ENCODE results near the gene PRMT1. TPM values are rescaled to one million over a fixed set of nuclear protein-coding genes. Genes with fewer than 3 reads are reported as not detected.
A peak's percentile ranks its signal among the peaks of the same experiment; 100 is the strongest.

The PRMT1 gene
- total RNA-seq, 1 donor from 2014 or later: 462 TPM

DNA sequence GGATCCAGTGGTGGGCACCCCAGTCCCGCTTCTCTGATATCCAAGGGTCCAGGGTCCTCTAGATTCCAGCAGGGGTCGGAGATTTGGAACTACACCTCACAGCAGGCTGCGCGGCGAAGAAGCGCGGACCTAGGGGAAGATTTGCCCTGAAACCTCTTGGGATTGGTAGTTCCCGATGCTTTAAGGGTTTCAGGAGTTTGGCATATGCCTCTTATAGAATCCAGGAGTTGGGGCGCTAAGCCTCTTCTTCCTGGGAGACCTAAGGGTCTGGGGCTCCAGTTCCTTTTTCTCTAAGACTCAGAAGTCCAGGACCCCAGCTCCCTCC lies 11.0 kb upstream of the PRMT1 start:
- peaks cover 32% of the 10 kb centered on the region for H3K4me1 Mint-ChIP-seq (ENCODE audit: low read depth)
- intact Hi-C loops (cut with micrococcal nuclease): no loop called here
- H3K9me3 Mint-ChIP-seq: no peaks in the 10 kb centered on the region
- H3K4me3 Mint-ChIP-seq: peak overlapping the region; percentile 98
- H3K27me3 Mint-ChIP-seq (ENCODE audit: insufficient read depth): no peaks in the 10 kb centered on the region
- H3K27ac Mint-ChIP-seq: no peak overlapping the region
- H3K36me3 Mint-ChIP-seq (ENCODE audit: low read depth): peaks cover 22% of the 10 kb centered on the region
- no peak for DNase-seq (ENCODE audit: low spot score)

DNA sequence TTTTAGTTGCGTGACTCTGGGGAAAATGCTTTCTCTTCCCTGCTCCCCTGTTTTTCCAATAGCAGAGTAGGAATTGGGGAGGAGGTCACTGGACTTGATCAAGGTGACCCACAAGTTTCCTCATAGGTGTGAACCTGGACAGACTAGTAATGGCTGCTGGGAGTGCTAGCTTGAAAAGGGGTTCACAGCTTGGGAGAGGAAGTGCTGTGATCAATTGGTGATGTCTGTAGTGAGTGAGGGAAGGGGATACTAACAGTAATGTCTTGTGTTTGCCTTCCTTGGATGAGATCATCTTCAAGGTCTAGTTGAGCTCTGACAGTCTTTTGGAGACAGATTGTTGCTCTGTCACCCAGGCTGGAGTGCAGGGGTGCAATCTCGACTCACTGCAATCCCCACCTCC lies 9.6 kb upstream of the PRMT1 start:
- Mint-ChIP-seq H3K4me1 (ENCODE audit: low read depth) (peaks cover 39% of the 10 kb centered on the region), H3K27me3 (ENCODE audit: insufficient read depth) (no peaks in the 10 kb centered on the region), H3K9me3 (no peaks in the 10 kb centered on the region), H3K36me3 (ENCODE audit: low read depth) (peaks cover 25% of the 10 kb centered on the region), H3K4me3 (peak overlapping the region; percentile 98), H3K27ac (no peak overlapping the region)
- DNase-seq (ENCODE audit: low spot score): no peak
- intact Hi-C loops (cut with micrococcal nuclease): no loop called here

DNA sequence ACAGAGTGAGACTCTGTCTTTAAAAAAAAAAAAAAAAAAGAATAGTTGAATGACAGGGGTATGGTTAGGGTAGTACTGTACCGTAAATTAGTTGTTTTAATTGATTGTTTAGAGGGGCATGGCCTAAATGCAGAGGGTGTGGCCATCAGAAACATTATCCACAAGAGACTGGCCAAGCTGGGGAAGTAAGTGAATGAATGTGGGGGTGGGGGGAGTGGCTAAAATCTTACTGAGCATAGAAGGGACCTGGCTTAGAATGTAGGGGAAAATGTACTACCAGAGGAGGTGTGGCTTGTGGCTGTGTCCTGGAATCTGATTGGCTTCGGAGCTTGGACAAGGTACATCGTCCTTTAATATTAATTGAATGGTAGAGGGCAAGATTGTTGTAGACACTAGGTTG lies 7.6 kb upstream of the PRMT1 start:
- intact Hi-C loops (cut with micrococcal nuclease): no loop called here
- H3K36me3 Mint-ChIP-seq (ENCODE audit: low read depth): peaks cover 21% of the 10 kb centered on the region
- H3K27me3 Mint-ChIP-seq (ENCODE audit: insufficient read depth): no peaks in the 10 kb centered on the region
- no peak for DNase-seq (ENCODE audit: low spot score)
- peaks cover 35% of the 10 kb centered on the region for H3K4me1 Mint-ChIP-seq (ENCODE audit: low read depth)
- H3K9me3 Mint-ChIP-seq: no peaks in the 10 kb centered on the region
- H3K4me3 Mint-ChIP-seq: no peak overlapping the region
- no peak overlapping the region for H3K27ac Mint-ChIP-seq

DNA sequence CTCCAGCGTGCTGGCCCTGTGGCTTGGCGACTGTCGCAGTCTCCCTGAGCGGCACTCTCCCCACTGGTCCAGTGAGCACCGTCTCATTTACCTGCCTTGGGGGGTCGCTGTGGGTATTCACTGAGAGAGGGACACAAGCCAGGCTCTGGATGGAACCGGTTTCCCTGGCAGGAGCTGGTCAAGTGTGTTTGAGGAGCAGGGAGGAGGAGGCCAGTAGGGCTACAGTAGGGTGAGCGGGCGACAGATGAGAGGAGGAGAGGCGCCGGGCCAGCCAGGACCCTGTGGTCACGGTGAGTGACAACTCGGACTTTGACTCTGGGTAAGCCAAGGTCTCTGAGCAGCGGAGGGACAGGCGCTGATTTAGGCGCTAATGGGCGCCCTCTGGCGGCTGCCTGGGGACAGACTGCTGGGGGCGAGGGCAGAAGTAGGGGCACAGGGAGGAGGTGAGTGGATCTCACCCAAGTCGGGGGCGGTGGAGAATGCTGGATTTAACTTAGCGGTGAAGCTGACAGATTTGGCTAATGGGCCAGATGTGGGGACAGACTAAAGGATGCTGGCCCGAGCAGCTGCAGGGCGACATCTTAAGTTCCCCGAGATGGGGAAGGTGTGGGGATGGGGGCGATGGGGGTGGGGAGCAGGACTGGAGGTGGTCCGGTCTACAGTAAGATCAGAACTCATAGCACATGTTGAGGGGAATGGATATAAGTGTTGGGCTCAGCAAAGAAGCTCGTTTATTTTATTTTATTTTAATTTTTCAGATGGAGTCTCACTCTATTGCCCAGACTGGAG lies 4.7 kb upstream of the PRMT1 start:
- intact Hi-C loops (cut with micrococcal nuclease): loop anchor here (1.0 kb wide), 1 partner anchor 169 kb away; no protein-coding TSS in a partner anchor
- peaks cover 16% of the 10 kb centered on the region for H3K36me3 Mint-ChIP-seq (ENCODE audit: low read depth)
- peak; percentile 69 for DNase-seq (ENCODE audit: low spot score)
- H3K27me3 Mint-ChIP-seq (ENCODE audit: insufficient read depth): no peaks in the 10 kb centered on the region
- H3K9me3 Mint-ChIP-seq: no peaks in the 10 kb centered on the region
- peaks cover 21% of the 10 kb centered on the region for H3K4me1 Mint-ChIP-seq (ENCODE audit: low read depth)
- H3K27ac Mint-ChIP-seq: peak overlapping the region; percentile 15
- no peak overlapping the region for H3K4me3 Mint-ChIP-seq

DNA sequence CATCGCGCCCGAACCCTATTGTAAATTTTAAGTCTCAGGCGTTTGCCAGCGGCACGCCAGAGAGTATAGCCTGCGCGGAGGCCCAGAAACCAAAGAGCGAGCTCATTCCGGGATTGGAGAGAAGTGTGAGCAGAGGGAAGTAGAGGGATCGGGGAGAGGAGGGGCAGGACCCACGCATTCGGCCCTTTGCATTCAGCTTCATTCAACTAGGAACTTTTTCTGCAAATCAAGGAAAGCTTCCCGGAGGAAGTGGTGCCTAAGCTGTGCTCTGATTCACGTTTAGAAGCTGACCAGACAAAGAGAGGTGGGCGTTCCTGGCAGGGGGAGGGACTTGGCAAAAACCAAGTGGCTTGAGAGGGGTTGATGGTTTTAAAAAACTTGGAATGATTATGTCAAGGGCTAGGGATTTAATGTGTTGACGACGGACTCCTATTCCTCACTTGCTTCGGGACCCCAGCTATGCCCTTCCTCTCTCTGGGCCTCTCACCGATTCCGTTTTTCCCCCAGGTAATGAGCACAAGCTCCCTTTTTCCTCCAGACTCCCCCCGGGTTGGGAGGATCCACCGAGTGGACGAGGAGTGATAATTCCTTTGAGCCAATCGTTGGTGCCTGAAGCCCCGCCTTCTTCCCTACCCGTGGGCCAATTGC lies 811 bp upstream of the PRMT1 start:
- H3K36me3 Mint-ChIP-seq (ENCODE audit: low read depth): peaks cover 21% of the 10 kb centered on the region
- peak overlapping the region; percentile 95 for H3K4me3 Mint-ChIP-seq
- no peaks in the 10 kb centered on the region for H3K9me3 Mint-ChIP-seq
- DNase-seq (ENCODE audit: low spot score): no peak
- H3K4me1 Mint-ChIP-seq (ENCODE audit: low read depth): peaks cover 40% of the 10 kb centered on the region
- peak overlapping the region; percentile 99 for H3K27ac Mint-ChIP-seq
- H3K27me3 Mint-ChIP-seq (ENCODE audit: insufficient read depth): no peaks in the 10 kb centered on the region
- intact Hi-C loops (cut with micrococcal nuclease): loop anchor here (1.0 to 5.0 kb wide), 9 partner anchors 11 to 651 kb away; partner anchors contain the start of genes BCL2L12, FUZ, IRF3 and KCNC3

DNA sequence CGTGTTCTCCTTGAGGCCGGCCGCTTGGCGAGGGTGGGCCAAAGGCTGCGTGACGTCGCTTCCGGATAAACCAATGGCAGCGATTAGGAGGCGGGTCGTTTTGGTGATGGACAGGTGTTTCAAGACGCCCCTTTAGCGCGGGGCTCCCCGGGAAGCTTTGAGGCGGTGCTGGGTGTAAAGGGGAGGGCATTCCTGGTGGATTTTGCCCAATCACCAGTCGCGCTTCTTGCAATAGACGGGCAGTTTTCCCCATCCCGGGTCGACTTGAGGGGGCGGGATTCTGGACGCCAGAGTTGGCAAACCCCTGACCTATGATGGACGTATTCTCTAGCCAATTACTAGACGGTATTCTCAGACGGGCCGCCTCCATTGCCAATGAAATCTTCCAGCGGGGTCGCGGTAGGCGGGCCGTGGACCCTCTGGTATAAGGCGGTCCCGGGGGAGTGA lies 264 bp upstream of the PRMT1 start:
- Mint-ChIP-seq H3K9me3 (no peaks in the 10 kb centered on the region), H3K4me1 (ENCODE audit: low read depth) (peaks cover 41% of the 10 kb centered on the region), H3K27ac (peak overlapping the region; percentile 99), H3K27me3 (ENCODE audit: insufficient read depth) (no peaks in the 10 kb centered on the region), H3K4me3 (peak overlapping the region; percentile 95), H3K36me3 (ENCODE audit: low read depth) (peaks cover 21% of the 10 kb centered on the region)
- intact Hi-C loops (cut with micrococcal nuclease): loop anchor here (1.0 to 5.0 kb wide), 13 partner anchors 12 to 650 kb away; partner anchors contain the start of genes AKT1S1, BCL2L12, FUZ and IRF3
- DNase-seq (ENCODE audit: low spot score): peak; percentile 98

DNA sequence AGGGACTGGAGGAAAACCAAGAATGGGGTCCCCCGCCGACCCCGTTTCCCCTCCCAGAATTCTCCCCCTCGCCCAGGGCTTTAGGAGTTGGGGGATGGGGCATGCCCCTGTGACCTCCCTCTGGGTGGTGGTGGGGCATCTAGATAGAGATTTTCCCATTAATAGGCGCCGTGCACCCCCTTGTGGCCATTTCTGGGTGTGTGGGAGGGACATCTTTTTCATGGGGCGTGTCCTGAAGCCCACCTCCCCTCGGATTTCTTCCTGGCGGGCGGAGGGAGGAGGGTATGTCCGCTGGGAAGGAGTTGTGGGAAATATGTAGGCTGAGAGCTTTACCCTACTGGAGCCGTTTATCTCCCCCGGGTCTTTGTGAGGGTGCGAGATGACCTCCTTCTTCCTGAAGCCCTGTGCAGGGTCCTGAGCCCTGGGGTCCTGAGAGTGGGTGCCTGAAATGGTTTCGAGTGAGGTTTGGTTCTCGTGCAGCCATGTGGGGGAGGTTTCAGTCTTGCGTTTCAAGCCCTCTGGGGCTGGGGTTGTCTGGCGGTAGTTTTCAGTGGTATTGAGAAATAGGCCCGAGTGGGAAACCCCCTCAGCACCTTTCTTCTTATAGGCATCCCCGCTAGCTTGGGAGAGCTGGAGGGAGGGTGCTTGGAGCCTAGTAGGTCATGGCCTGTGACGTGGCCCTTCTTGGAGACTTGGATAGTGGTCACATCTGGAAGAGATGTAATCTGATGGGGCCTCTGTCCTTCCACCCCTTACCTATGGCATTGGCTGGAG lies 1.0 kb downstream of the PRMT1 start:
- H3K27ac Mint-ChIP-seq: peak overlapping the region; percentile 95
- H3K36me3 Mint-ChIP-seq (ENCODE audit: low read depth): peaks cover 23% of the 10 kb centered on the region

DNA sequence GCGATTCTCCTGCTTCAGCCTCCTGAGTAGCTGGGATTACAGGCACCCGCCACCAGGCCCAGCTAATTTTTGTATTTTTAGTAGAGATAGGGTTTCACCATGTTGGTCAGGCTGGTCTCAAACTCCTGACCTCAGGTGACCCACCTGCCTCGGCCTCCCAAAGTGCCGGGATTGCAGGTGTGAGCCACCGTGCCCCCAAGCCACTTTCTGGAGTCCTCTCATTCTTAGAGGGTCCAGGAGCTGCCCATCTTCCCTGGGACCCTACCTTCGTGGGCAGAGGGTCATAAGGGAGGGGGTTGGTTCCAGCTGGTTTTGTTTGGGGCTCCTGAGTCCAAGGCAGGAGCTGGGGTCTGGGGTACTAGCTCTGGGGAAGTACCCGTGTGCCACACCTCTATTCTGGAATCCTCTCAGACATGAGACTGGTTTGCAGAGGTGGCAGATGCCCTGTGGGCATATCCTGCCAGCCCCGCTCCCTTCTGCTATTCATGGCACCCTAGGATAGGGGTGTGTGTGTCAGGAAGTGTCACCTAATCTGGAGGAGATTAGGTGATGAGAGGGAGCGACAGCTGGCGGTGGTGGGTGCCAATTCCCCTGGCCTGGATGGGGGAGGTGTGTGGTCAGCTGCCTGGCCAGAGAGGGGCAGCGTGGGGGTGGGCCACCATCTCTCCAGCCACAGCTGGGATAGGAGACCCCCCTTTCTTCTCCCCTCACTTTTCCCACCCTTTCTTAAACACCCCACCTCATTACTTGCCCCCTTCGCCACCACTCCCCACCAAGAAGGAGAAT lies 2.1 kb downstream of the PRMT1 start:
- peaks cover 32% of the 10 kb centered on the region for H3K4me1 Mint-ChIP-seq (ENCODE audit: low read depth)
- no peak overlapping the region for H3K27ac Mint-ChIP-seq
- no peaks in the 10 kb centered on the region for H3K27me3 Mint-ChIP-seq (ENCODE audit: insufficient read depth)
- H3K4me3 Mint-ChIP-seq: peak overlapping the region; percentile 96
- intact Hi-C loops (cut with micrococcal nuclease): loop anchor here (5.0 kb wide), 2 partner anchors 308 to 648 kb away; partner anchors contain the start of gene KCNC3
- H3K9me3 Mint-ChIP-seq: no peaks in the 10 kb centered on the region
- peaks cover 26% of the 10 kb centered on the region for H3K36me3 Mint-ChIP-seq (ENCODE audit: low read depth)
- DNase-seq (ENCODE audit: low spot score): no peak

More for the DNA sequence above, 1.0 kb downstream of the PRMT1 start:
- H3K27me3 Mint-ChIP-seq (ENCODE audit: insufficient read depth): no peaks in the 10 kb centered on the region
- H3K4me3 Mint-ChIP-seq: peak overlapping the region; percentile 96
- no peaks in the 10 kb centered on the region for H3K9me3 Mint-ChIP-seq
- peaks cover 32% of the 10 kb centered on the region for H3K4me1 Mint-ChIP-seq (ENCODE audit: low read depth)
- peak; percentile 66 for DNase-seq (ENCODE audit: low spot score)
- intact Hi-C loops (cut with micrococcal nuclease): loop anchor here (1.0 to 5.0 kb wide), 9 partner anchors 88 to 649 kb away; partner anchors contain the start of genes AKT1S1, FUZ, KCNC3 and PIH1D1

DNA sequence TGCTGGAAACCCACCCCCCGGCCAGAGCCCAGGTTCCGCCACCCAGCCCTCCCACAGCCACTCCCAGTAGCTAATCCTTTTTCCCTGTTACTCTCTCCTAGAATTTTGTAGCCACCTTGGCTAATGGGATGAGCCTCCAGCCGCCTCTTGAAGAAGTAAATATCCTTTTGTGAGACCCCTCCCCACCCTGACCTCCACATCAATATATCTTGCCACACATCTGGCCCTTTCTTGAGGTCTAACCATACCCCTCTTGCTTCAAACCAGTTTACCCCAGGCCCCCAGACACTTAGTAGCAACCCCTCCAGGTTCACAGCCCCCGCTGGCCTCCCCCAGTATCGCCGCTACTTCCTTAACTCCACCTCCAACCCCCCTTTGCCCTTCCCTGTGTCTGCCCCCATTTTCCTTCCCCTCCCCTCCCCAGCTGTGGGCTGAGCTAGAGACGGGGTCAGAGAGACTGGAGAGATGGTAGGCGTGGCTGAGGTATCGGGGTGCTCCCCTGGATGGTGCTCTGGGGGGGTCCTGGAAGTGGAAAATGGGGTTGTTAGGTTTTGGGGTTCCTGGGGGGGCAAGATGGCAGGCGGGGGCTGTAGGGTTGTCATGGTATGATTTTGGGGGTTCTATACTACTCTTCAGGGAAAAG lies 2.8 kb downstream of the PRMT1 start:
- H3K27me3 Mint-ChIP-seq (ENCODE audit: insufficient read depth): no peaks in the 10 kb centered on the region
- H3K4me3 Mint-ChIP-seq: peak overlapping the region; percentile 63

DNA sequence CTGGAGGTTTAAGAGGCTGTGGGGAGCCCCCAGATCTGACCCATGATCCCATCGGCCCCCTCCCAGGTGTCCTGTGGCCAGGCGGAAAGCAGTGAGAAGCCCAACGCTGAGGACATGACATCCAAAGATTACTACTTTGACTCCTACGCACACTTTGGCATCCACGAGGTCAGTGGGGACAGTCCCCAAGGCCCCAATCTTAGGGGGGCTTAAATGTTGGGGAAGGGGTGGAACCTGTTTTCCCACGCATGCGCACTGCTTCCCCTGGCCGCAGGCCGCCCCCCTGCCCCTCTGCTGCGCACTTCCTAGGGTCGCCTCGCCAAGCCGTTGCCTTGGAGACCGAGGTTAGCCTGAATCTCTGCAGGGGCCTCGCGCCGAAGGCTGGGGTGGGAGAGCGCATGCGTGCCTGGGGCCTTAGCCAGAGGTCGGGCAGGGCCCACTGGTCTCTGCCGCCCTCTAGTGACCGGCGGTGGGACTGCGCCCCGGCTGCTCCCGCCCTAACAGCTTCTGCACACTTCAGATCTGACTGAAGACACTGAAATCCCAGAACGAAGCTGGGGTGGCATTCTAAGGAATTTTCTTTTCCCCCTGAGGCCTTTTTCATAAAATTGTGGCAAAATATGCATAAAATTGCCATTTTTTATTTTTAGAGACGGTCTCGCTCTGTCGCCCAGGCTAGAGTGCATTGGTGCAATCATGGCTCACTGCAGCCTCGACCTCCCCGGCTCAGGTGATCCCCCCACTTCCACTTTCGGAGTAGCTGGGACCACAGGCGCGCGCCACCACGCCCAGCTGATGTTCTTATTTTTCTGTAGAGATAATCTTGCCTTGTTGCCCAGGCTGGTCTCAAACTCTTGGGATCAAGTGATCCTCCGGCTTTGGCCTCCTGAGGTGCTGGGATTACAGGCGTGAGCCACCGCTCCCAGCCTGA lies 3.6 kb downstream of the PRMT1 start:
- H3K27me3 Mint-ChIP-seq (ENCODE audit: insufficient read depth): no peaks in the 10 kb centered on the region
- peak overlapping the region; percentile 29 for H3K27ac Mint-ChIP-seq
- intact Hi-C loops (cut with micrococcal nuclease): no loop called here
- H3K36me3 Mint-ChIP-seq (ENCODE audit: low read depth): peaks cover 34% of the 10 kb centered on the region
- H3K4me3 Mint-ChIP-seq: peak overlapping the region; percentile 63
- H3K4me1 Mint-ChIP-seq (ENCODE audit: low read depth): peaks cover 32% of the 10 kb centered on the region
- H3K9me3 Mint-ChIP-seq: no peaks in the 10 kb centered on the region
- DNase-seq (ENCODE audit: low spot score): peak; percentile 87

More for the DNA sequence above, 2.8 kb downstream of the PRMT1 start:
- Mint-ChIP-seq H3K4me1 (ENCODE audit: low read depth) (peaks cover 32% of the 10 kb centered on the region), H3K9me3 (no peaks in the 10 kb centered on the region), H3K36me3 (ENCODE audit: low read depth) (peaks cover 27% of the 10 kb centered on the region), H3K27ac (peak overlapping the region; percentile 29)
- DNase-seq (ENCODE audit: low spot score): no peak
- intact Hi-C loops (cut with micrococcal nuclease): loop anchor here (5.0 kb wide), 2 partner anchors 307 to 647 kb away; partner anchors contain the start of gene KCNC3

DNA sequence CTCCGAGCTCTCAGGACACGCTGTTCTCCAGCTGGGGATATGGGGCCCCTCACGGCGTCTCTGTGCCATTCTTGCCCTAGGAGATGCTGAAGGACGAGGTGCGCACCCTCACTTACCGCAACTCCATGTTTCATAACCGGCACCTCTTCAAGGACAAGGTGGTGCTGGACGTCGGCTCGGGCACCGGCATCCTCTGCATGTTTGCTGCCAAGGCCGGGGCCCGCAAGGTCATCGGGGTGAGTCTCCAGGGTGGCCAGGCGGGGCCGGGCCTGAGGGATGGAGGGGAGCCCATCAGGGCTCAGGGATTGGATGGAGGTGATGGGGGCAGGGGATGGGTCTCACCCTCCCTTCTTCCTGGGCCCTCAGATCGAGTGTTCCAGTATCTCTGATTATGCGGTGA lies 4.8 kb downstream of the PRMT1 start:
- Mint-ChIP-seq H3K4me3 (no peak overlapping the region), H3K27me3 (ENCODE audit: insufficient read depth) (no peaks in the 10 kb centered on the region), H3K4me1 (ENCODE audit: low read depth) (peaks cover 22% of the 10 kb centered on the region), H3K36me3 (ENCODE audit: low read depth) (peaks cover 36% of the 10 kb centered on the region), H3K27ac (no peak overlapping the region), H3K9me3 (no peaks in the 10 kb centered on the region)
- DNase-seq (ENCODE audit: low spot score): no peak
- intact Hi-C loops (cut with micrococcal nuclease): no loop called here
